CD4-positive, alpha-beta T cell treated with Interleukin-6 for 4 hours (primary cell): ENCODE results near the gene MEIS1.

Experiments used
- DNase-seq: peaks from one replicate; pipeline ENCODE4 v3.0.0-alpha.2; 2020; ENCODE audit warnings: mixed read lengths

MEIS1 gene

GRCh38 chr2:66445076-66445924 is 10.4 kb downstream of the MEIS1 start:
- no peak for DNase-seq

GRCh38 chr2:66445925-66446871 is 11.3 kb downstream of the MEIS1 start:
- no peak for DNase-seq

- no peak for DNase-seq
Measured at GRCh38 chr2:66446941-66447340, 12.0 kb downstream of the MEIS1 start.

GRCh38 chr2:66447677-66448076 is 12.8 kb downstream of the MEIS1 start:
- DNase-seq, result no peak

GRCh38 chr2:66448136-66448991 is 13.4 kb downstream of the MEIS1 start:
- no peak for DNase-seq

- no peak for DNase-seq
Measured at GRCh38 chr2:66452214-66452613, 17.3 kb downstream of the MEIS1 start.

- no peak for DNase-seq
Measured at GRCh38 chr2:66452917-66453316, 18.0 kb downstream of the MEIS1 start.

GRCh38 chr2:66455490-66455889 is 20.6 kb downstream of the MEIS1 start:
- no peak for DNase-seq

GRCh38 chr2:66456183-66457041 is 21.5 kb downstream of the MEIS1 start:
- DNase-seq, result no peak

GRCh38 chr2:66457545-66457944 is 22.6 kb downstream of the MEIS1 start:
- DNase-seq, result no peak

GRCh38 chr2:66460031-66460430 is 25.1 kb downstream of the MEIS1 start:
- no peak for DNase-seq

GRCh38 chr2:66461001-66461663 is 26.2 kb downstream of the MEIS1 start:
- DNase-seq, result no peak

GRCh38 chr2:66461664-66462500 is 27.0 kb downstream of the MEIS1 start:
- no peak for DNase-seq

GRCh38 chr2:66462501-66462825 is 27.5 kb downstream of the MEIS1 start:
- no peak for DNase-seq

GRCh38 chr2:66463206-66463755 is 28.4 kb downstream of the MEIS1 start:
- no peak for DNase-seq

- DNase-seq, result no peak
Measured at GRCh38 chr2:66464930-66465637, 30.2 kb downstream of the MEIS1 start.

- no peak for DNase-seq
Measured at GRCh38 chr2:66466433-66466832, 31.5 kb downstream of the MEIS1 start.

- DNase-seq, result no peak
Measured at GRCh38 chr2:66467718-66468117, 32.8 kb downstream of the MEIS1 start.

- no peak for DNase-seq
Measured at GRCh38 chr2:66469214-66469902, 34.4 kb downstream of the MEIS1 start.
